Activated CD4-positive, CD25-positive, alpha-beta regulatory T cell treated with anti-CD3 and anti-CD28 coated beads, Interleukin-2, amount 50 U/mL, for 16 hours (primary cell): ENCODE data around the gene GALNT18.

Source experiments
- DNase-seq: peaks from one replicate; pipeline ENCODE4 v3.0.0-alpha.2; 2020; ENCODE audit warnings: low read depth, low spot score

GALNT18 gene

DNA sequence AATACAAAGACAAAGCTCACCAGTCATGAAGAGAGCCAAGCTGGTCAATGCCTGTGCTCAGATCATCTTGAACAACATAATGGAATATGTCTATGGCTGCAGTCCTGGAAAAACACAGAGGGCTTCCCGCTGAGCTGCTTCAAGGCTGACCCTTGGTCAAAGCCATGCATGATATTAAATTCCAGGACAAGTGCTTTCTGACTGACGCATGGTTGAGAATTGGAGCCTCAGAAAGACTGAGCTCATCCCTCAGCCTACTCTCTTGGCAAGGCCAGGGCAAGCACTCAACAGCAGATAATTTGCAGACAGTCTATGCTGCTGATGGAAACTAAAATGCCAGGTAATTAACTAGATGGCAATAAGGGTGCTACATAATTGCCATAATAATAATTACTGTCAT is 89.2 kb downstream of the GALNT18 start:
- no peak for DNase-seq

GRCh38 chr11:11531131-11531908 is 90.5 kb downstream of the GALNT18 start:
- no peak for DNase-seq

GRCh38 chr11:11528986-11529385 is 92.8 kb downstream of the GALNT18 start:
- no peak for DNase-seq

- no peak for DNase-seq
These were observed 96.5 kb downstream of the GALNT18 start for GRCh38 chr11:11525283-11525682.

GRCh38 chr11:11524436-11525061 is 97.3 kb downstream of the GALNT18 start:
- no peak for DNase-seq

GRCh38 chr11:11522591-11522990 is 99.2 kb downstream of the GALNT18 start:
- DNase-seq: no peak

DNA sequence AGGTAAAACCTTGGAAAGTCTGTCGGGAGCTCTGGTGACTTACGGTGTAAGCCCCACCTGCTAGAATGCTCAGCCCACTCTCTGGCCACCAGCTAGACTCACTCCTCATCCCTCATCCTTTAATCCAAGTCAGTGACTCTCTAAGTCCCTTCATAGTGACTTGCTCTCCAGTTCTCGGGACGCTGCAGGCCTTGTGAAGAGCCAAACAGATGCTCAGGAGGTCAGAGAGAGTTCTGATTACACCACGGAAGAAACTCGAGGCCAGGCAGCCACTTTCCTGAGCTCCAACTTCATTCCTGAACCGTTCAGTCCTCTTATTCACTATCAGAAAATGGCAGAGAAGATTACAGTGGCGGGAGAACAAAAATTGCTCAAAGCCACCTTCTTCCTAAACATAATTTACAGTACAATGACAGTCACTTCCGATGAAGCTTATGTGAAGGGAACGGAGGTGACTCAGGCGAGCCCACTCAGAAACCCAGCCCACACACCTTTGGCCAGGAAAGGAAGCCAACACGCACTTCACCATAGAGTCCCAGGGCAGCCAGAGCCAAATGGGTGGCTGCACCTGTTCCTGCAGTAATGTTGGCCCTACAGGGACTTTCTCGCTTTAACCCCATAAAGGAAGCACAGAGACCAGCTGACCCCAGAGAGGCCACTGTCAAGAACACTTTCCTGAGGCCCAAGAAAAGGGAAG is 100.4 kb downstream of the GALNT18 start:
- no peak for DNase-seq

DNA sequence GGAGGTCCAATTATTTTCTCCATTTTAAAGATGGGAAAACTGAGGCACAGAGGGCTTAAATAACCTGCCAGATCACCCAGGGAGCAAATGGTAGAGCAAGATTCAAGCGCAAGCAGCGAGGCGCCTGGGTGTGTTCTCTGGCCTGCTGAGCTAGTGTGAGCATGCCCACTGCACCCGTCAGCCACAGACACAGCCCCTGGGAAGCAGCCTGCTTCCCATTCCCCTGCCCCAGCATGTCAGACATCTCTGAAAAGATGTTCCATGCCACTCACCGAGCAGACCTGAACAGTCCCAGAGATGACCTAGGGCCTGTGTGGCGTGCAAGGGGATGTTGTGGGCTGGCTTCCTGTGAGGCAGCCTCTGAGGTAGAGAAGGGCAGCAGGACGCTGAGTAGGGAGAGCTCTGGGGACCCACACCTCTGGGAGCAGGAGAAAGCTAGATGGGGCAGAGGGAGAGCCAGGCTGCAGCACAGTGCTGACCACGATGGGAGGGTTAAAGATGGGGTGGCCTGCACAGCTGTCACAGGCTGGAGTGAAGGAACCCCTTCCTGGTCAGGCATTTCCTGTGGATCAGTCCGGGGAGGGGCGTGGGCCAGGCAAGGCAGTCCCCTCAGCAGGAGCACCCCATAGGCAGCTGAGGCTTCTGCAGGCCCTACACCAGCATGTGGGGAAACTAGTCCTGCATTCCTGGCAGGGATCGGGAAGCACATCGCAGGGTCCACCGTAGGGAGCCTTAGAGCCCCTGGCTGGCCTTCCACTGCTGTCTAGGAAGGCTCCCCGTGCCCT is 101.4 kb downstream of the GALNT18 start:
- DNase-seq: no peak

GRCh38 chr11:11519184-11519583 is 102.6 kb downstream of the GALNT18 start:
- no peak for DNase-seq

GRCh38 chr11:11514246-11514645 is 107.6 kb downstream of the GALNT18 start:
- DNase-seq: no peak

DNA sequence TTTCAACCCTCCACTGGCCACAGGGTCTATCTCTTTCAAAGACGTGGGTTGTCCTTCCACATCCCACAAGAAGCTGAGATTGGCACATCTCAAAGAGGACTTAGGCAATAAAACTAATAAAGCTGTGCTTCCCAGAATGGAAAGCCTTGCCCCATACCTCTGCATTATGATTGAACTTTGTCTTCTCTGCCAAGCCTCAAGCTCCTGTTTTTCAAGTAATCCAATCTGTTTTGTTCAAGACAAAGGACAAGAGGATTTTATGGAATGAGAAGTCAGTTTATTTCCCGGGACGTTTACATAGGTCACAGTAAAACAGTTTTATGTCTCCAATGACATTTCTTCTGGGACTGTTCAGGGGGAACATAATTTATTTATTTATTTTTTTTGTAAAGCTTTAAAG is 108.4 kb downstream of the GALNT18 start:
- no peak for DNase-seq

DNA sequence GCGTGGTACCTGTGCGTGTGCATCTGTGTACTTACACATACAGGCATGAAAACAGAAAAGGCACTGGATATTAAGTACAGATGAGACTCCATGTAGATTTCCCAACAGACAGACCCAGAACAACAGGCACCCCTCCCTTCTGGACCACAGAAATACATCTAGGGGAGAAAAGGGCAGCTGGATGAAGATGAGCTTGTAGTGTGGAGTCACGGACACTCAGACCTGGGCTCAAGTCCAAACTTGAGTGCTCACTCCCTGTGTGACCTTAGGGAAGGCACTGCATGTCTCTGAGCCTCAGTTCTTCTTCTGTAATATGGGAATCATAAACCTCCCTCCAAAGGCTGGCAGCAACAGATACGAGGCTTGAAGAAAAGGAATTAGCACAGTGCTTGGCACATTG is 108.9 kb downstream of the GALNT18 start:
- no peak for DNase-seq

GRCh38 chr11:11512502-11512901 is 109.3 kb downstream of the GALNT18 start:
- no peak for DNase-seq

DNA sequence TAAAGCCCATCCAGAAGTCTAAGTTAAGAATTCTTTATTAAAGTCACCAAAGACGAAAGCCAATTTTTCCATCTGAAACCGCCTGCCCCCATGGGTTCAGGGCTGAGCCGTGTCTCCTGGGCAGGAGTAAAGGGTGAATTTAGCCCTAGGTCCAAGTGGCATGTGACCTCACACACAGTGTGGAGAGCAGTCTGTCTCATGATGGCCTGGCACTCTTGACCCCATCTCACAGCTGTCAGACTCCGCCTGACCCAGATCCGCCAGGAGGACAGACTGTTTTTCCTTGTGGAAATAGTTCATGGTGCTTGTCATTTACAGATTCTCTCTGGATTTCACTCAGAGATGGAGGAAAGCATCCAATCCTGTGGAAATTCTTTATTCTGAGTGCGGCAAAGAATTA is 109.7 kb downstream of the GALNT18 start:
- DNase-seq: no peak

DNA sequence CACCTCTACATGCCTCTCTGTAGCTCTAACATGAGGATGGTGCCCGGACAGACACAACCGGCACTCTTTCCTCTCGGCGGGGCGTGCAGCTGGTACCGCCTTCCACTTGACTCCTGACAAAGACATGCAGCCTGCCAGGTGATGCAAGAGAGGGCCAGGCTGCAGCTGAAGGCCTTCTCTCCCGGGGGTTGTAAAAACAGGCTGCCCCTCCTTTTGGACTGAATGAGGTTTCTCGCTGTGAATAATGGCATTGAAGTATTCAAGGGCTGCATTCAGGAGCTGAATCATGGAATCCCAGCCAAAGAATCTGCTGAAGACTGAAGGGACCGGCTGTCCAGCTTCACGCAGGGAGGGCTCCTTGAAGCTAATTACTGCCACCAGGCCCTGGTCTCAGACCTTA is 110.9 kb downstream of the GALNT18 start:
- DNase-seq: no peak

DNA sequence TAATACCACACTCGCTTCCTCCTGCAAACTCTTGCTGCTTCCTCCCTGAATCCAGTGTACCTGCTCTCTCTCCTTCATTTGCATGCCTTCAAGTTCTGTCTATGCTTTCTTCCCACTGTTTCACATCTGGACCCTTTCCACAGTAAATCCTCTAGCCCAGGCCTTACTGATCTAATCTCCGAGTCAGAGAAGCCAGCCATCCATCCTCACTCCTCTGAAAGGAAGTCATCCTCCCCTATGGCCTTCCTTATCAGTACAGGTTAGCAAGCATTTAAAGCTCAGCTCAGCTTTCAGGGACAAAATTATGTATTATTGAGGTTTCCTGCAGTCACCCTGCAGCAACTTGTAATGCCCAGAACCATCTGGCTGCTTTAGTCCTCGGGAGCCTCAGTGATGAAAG is 116.1 kb downstream of the GALNT18 start:
- DNase-seq: no peak

GRCh38 chr11:11505190-11505589 is 116.6 kb downstream of the GALNT18 start:
- DNase-seq: no peak

GRCh38 chr11:11504071-11504470 is 117.7 kb downstream of the GALNT18 start:
- no peak for DNase-seq

DNA sequence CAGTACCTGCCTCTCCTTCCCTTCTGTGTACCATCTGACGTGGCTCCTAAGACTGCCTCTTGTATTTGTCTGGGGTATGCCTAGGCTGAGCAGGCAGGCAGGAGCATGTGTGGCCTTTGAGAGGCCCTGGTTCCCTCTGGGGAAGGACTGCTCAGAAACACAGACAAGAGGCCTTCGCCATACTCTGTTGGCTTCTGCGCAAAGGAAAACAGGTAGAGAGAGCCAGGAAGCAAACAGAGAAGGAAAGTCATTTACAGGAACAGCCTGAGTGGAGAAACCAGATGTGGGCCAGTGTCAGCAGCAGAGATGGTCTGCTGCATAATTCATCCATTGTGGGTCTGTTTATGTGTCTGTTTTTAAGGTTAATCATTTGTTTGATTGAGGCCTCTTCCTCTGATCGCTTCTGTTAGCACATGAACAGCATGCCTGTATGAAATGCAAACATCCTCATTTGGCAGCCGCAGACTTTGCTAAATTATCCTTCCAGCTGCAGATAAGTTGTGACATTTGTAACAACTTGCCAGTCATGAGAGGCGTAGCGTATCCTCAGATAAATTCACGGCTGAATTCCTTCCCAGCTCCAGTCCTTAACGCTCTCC is 119.4 kb downstream of the GALNT18 start:
- no peak for DNase-seq

- DNase-seq: no peak
These were observed 120.1 kb downstream of the GALNT18 start for GRCh38 chr11:11501546-11502262.
